HepG2 (cell line): Measurements from ENCODE around the gene FAM219A. TPM values are rescaled to one million over a fixed set of nuclear protein-coding genes. Genes with fewer than 3 reads are reported as not detected.

Experiments used
- ATAC-seq: fragments of 200-7000 bp; cut with Tn5 transposase; 3 replicates; pipeline ENCODE4 v1.9.1; 2020; ENCODE audit warnings: mild to moderate bottlenecking, moderate library complexity
- BruUV-seq: library from RNA; stranded (reverse); fragments of 400-500 nt; replicated peaks from 2 replicates; lab custom pipeline; 2021; lab: Mats Ljungman, UMichigan
- CTCF ChIA-PET: fragments of 300-600 bp; formaldehyde crosslinking; extraction: SDS; loops from one replicate; lab custom pipeline; 2021; ENCODE audit warnings: low total read pairs, inconsistent platforms, low intra/inter-chr PET ratio; lab: Yijun Ruan, JAX
- POLR2A ChIA-PET: fragments of 350-600 bp; sonication (Branson Sonifier 250); formaldehyde crosslinking; loops from one replicate; lab custom pipeline; 2020; ENCODE audit warnings: antibody characterized with exemption, inconsistent platforms; lab: Yijun Ruan, JAX
- DNase-seq: peaks from one replicate; pipeline ENCODE4 v3.0.0-alpha.2; 2015; ENCODE audit warnings: low spot score
- FAIRE-seq: peaks from 3 replicates; lab custom pipeline; 2011; peaks lifted over from hg19 to GRCh38; lab: Jason Lieb, UNC
- H2AFZ ChIP-seq: one replicate; pipeline ENCODE4 v1.6.1; 2011; ENCODE audit warnings: low read length, inconsistent platforms
- H3K27ac ChIP-seq: fragments of 300-600 bp; 3 replicates; pipeline ENCODE4 v1.8.0; 2011; ENCODE audit warnings: mixed run types, mild to moderate bottlenecking, mixed read lengths, low read length, inconsistent platforms; ENCODE audit not compliant: insufficient read depth; ENCODE audit errors: extremely low read length
- H3K27me3 ChIP-seq, 2 experiments: fragments of 200-600 bp in 1 of 2; 2 replicates in 1 of 2; 3 replicates in 1 of 2; pipeline versions ENCODE4 v1.6.0 to v1.8.0; 2011; ENCODE audit warnings: low read length in 2 of 2, mild to moderate bottlenecking in 2 of 2, moderate library complexity in 2 of 2, inconsistent platforms in 1 of 2; ENCODE audit not compliant: insufficient read depth in 2 of 2, control insufficient read depth in 1 of 2
- H3K36me3 ChIP-seq, 2 experiments: fragments of 200-600 bp in 1 of 2; replicated peaks in 1 of 2; 2 replicates in 1 of 2; 3 replicates in 1 of 2; pipeline versions ENCODE4 v1.5.1 to v1.8.0; 2011; ENCODE audit warnings: low read length in 2 of 2, inconsistent platforms in 1 of 2; ENCODE audit not compliant: insufficient read depth in 2 of 2, control insufficient read depth in 1 of 2
- H3K4me1 ChIP-seq: 2 replicates; pipeline ENCODE4 v1.5.1; 2012; ENCODE audit warnings: low read length, inconsistent platforms; ENCODE audit not compliant: insufficient read depth
- H3K4me2 ChIP-seq: 2 replicates; pipeline ENCODE4 v1.6.0; 2011; ENCODE audit warnings: low read depth, low read length, inconsistent platforms
- H3K4me3 ChIP-seq, 3 experiments: fragments of 200-600 bp in 1 of 3; sonication (generic), shearing (Covaris generic) in 1 of 3; replicated peaks in 1 of 3; 2 replicates each; pipeline ENCODE4 v1.5.1; 2011 to 2016; ENCODE audit warnings: low read length in 3 of 3, inconsistent platforms in 2 of 3, low read depth in 2 of 3, mild to moderate bottlenecking in 2 of 3, control low read depth in 1 of 3, mixed read lengths in 1 of 3; ENCODE audit not compliant: insufficient read depth in 1 of 3
- H3K79me2 ChIP-seq: one replicate; pipeline ENCODE4 v1.6.1; 2011; ENCODE audit warnings: low read length, inconsistent platforms; ENCODE audit not compliant: insufficient read depth
- H3K9ac ChIP-seq: 2 replicates; pipeline ENCODE4 v1.6.0; 2011; ENCODE audit warnings: mild to moderate bottlenecking, low read depth, low read length, inconsistent platforms; ENCODE audit not compliant: insufficient read depth
- H3K9me3 ChIP-seq: 2 replicates; pipeline ENCODE4 v1.5.1; 2012; ENCODE audit warnings: mild to moderate bottlenecking, low read length
- H4K20me1 ChIP-seq: 2 replicates; pipeline ENCODE4 v1.6.0; 2011; ENCODE audit warnings: inconsistent platforms, mild to moderate bottlenecking, low read length, moderate library complexity; ENCODE audit not compliant: insufficient read depth
- ASH2L ChIP-seq: fragments of 300-600, 200-600 bp; sonication (generic); IDR thresholded peaks from 2 replicates; pipeline ENCODE4 v1.7.0; 2017; ENCODE audit warnings: low read depth, mild to moderate bottlenecking, moderate library complexity, mixed read lengths, low read length; ENCODE audit not compliant: insufficient read length
- CBX5 ChIP-seq: sonication (generic); formaldehyde crosslinking; IDR thresholded peaks from 2 replicates; pipeline ENCODE4 v1.4.0; 2020; ENCODE audit warnings: missing genetic modification reagents, borderline replicate concordance
- CENPX ChIP-seq: sonication (generic); formaldehyde crosslinking; IDR thresholded peaks from 2 replicates; pipeline ENCODE4 v1.9.0; 2021; ENCODE audit warnings: mild to moderate bottlenecking, missing genetic modification reagents, moderate library complexity
- HNRNPLL ChIP-seq: fragments of 200-400 bp; formaldehyde crosslinking; IDR thresholded peaks from 2 replicates; pipeline ENCODE4 v1.6.1; 2017; ENCODE audit warnings: mild to moderate bottlenecking, low read depth, low read length; ENCODE audit not compliant: poor library complexity, severe bottlenecking
- HOXD1 ChIP-seq: sonication (generic); formaldehyde crosslinking; IDR thresholded peaks from 2 replicates; pipeline ENCODE4 v1.5.0; 2020; ENCODE audit warnings: missing genetic modification reagents
- NFRKB ChIP-seq: fragments of 450-650 bp; IDR thresholded peaks from 2 replicates; pipeline ENCODE4 v1.6.1; 2017
- WGBS: methylation state at CpG from one replicate; pipeline ENCODE4 v1.1.6; 2017; ENCODE audit warnings: low lambda C conversion rate; 5-methylcytosine and 5-hydroxymethylcytosine counted together
- in situ Hi-C: cut with HindIII; loops from 2 replicates; pipeline ENCODE4 v1.10.0; 2017; ENCODE audit warnings: low pct_unique_long_range_greater_than_20kb; ENCODE audit not compliant: extremely low pct_ligation_motif_present
- intact Hi-C: fragments of 100-400 bp; cut with micrococcal nuclease; formaldehyde crosslinking; loops from one replicate; pipeline ENCODE4 v1.10.0; 2022; ENCODE audit not compliant: unreplicated experiment
- polyA plus RNA-seq, 8 experiments: library from polyadenylated mRNA; depleted of rRNA in 3 of 8; stranded (reverse) in 7 of 8; unstranded in 1 of 8; fragments of >200 nt; fragmentation: Illumina TruSeq in 4 of 8; extraction: Trizol in 4 of 8; gene quantifications; 2 replicates each; pipeline versions ENCODE4 v1.2.1 to v1.2.3, GENCODE V29; 2011 to 2016; ENCODE audit warnings: low read depth in 4 of 8, missing spikeins in 1 of 8, mixed read lengths in 1 of 8; ENCODE audit not compliant: insufficient read depth in 1 of 8
- total RNA-seq, 5 experiments: library from RNA; depleted of rRNA; stranded (reverse); fragments of >200 nt; fragmentation: Illumina TruSeq; extraction: Trizol; gene quantifications; 2 replicates each; pipeline ENCODE4 v1.2.3, GENCODE V29; 2016; ENCODE audit warnings: low read depth in 1 of 5
- TF ChIP-seq, protein P1 (sequence below): sonication (generic); formaldehyde crosslinking; IDR thresholded peaks from 2 replicates; pipeline ENCODE4 v1.8.0; 2022; ENCODE audit warnings: missing genetic modification reagents, mild to moderate bottlenecking, moderate library complexity, borderline replicate concordance

FAM219A gene
- total and polyA plus RNA-seq, 2 of the 13 experiments (the other 11 are each of a cell fraction or from before 2014, with no cell fraction given): 3.9 to 6.4 TPM

DNA sequence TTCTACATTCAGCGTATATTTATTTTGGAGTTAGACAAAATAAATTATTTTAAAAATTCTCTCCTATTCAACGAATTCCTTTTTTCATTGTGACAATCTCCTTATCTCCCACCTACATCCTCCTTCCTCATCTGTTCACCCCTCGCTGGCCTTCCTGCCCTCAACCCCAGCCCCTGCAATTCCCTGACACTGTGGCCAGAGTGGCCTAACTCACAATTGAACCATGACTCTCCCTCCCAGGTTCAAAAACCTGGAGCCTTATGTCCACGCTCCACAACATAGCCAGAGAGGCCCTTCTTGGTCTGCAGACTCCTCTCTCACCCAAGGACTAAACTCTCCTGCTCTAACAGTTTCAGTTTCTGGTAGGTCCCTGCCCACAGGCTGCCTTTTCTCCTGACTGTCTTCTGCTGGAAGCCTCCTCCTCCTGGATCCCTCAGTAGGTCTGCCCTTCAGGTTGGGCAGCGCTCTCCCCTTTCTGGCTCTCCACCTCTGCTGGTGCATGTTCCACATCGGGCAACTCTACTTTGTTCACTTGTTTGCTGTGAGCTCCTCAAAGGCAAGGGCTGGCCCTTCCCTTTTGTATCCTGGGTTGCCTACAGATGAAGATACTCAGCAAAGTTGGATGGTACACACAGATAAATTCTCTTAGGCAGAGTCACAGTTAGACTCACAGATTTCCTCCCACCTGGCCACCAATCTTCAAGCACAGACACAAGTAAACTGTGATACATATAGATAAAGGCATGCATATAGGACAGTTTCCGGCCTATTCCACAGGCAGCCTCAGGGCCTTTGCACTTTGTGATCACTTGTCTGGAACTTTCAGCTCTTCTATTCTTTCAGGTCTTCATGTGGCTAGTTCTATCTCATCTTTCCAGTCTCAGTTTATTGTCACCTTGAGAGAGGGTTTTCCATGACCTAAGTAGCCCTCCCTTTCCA lies 61.8 kb downstream of the FAM219A start:
- intact Hi-C loops: no loop called here
- ATAC-seq: no peak
- H2AFZ ChIP-seq: no peak overlapping the region
- no peak for DNase-seq
- POLR2A ChIA-PET: no interaction called here
- 74% methylated on average over 7 of the region's 7 CpGs for WGBS
- no peaks in the 10 kb centered on the region for H3K36me3 ChIP-seq
- H3K4me1 ChIP-seq: no peaks in the 10 kb centered on the region
- in situ Hi-C loops: no loop called here
- FAIRE-seq: no peak
- no TSS peak for BruUV-seq
- H3K4me3 ChIP-seq: no peak overlapping the region
- H3K79me2 ChIP-seq: no peaks in the 10 kb centered on the region
- CTCF ChIA-PET: no interaction called here
- no peaks in the 10 kb centered on the region for H3K27me3 ChIP-seq
- H3K4me2 ChIP-seq: no peak overlapping the region
- no peak overlapping the region for H3K27ac ChIP-seq
- no peaks in the 10 kb centered on the region for H4K20me1 ChIP-seq
- TF ChIP-seq HOXD1 (CRISPR knock-in tag) (no peak), ASH2L (no peak), CBX5 (CRISPR knock-in tag) (no peak), CENPX (CRISPR knock-in tag) (no peak), HNRNPLL (no peak), NFRKB (no peak)
- TF ChIP-seq, protein P1, sequence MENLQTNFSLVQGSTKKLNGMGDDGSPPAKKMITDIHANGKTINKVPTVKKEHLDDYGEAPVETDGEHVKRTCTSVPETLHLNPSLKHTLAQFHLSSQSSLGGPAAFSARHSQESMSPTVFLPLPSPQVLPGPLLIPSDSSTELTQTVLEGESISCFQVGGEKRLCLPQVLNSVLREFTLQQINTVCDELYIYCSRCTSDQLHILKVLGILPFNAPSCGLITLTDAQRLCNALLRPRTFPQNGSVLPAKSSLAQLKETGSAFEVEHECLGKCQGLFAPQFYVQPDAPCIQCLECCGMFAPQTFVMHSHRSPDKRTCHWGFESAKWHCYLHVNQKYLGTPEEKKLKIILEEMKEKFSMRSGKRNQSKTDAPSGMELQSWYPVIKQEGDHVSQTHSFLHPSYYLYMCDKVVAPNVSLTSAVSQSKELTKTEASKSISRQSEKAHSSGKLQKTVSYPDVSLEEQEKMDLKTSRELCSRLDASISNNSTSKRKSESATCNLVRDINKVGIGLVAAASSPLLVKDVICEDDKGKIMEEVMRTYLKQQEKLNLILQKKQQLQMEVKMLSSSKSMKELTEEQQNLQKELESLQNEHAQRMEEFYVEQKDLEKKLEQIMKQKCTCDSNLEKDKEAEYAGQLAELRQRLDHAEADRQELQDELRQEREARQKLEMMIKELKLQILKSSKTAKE: no peak
- no peak overlapping the region for H3K9ac ChIP-seq
- no peaks in the 10 kb centered on the region for H3K9me3 ChIP-seq
